GM19452 (cell line): Measurements from ENCODE around the gene HOXB13.
"Not testable (repeated sequence)": the region's sequence is repeated elsewhere in the genome, so short reads cannot be mapped to it uniquely, and the experiment has no call there.

Experiments used
- ATAC-seq: cut with Tn5 transposase; IDR thresholded peaks from one replicate; pipeline ENCODE4 v1.9.1; 2021; ENCODE audit not compliant: unreplicated experiment

The HOXB13 gene

GRCh38 chr17:48726916-48727286, 1.6 kb downstream of the HOXB13 start:
- ATAC-seq, result no peak

- ATAC-seq, result no peak
Observed at GRCh38 chr17:48726114-48726915, 2.2 kb downstream of the HOXB13 start.

- ATAC-seq, result no peak
Observed at GRCh38 chr17:48725288-48726064, 3.1 kb downstream of the HOXB13 start.

- ATAC-seq, result no peak
Observed at GRCh38 chr17:48725004-48725287, 3.6 kb downstream of the HOXB13 start.

- no peak for ATAC-seq
Observed at GRCh38 chr17:48724251-48725003, 4.1 kb downstream of the HOXB13 start.

GRCh38 chr17:48723423-48724250, 4.9 kb downstream of the HOXB13 start:
- no peak for ATAC-seq

- ATAC-seq, result no peak
Observed at GRCh38 chr17:48722915-48723422, 5.6 kb downstream of the HOXB13 start, which contains the start of gene PRAC2. Gene PRAC2, plus strand, starts transcription at chr17:48723185. Its CDS starts 1,226 bp downstream, at chr17:48724411.

GRCh38 chr17:48722201-48722907, 6.2 kb downstream of the HOXB13 start, which contains the start of gene PRAC1:
Gene PRAC1, minus strand, starts transcription at chr17:48722518. Its CDS starts 126 bp downstream, at chr17:48722392.
- ATAC-seq, result no peak

- no peak for ATAC-seq
Observed at GRCh38 chr17:48721009-48721402, 7.5 kb downstream of the HOXB13 start.

GRCh38 chr17:48720266-48721008, 8.1 kb downstream of the HOXB13 start:
- no peak for ATAC-seq

- ATAC-seq, result no peak
Observed at GRCh38 chr17:48719642-48720265, 8.8 kb downstream of the HOXB13 start.

- ATAC-seq, result no peak
Observed at GRCh38 chr17:48718761-48719641, 9.5 kb downstream of the HOXB13 start.

GRCh38 chr17:48718227-48718760, 10.3 kb downstream of the HOXB13 start:
- ATAC-seq, result no peak

GRCh38 chr17:48717367-48718226, 11.0 kb downstream of the HOXB13 start:
- no peak for ATAC-seq

- not testable (repeated sequence) for ATAC-seq
Observed at GRCh38 chr17:48716549-48716948, 12.0 kb downstream of the HOXB13 start.
